NCI-H2107 treated with DMSO at 0.1 percent for 48 hours (cell line): ENCODE measurements around the gene TCF7L2.

Experiments
- DNase-seq: peaks from one replicate; lab custom pipeline; 2025; ENCODE audit not compliant: unreplicated experiment; lab: John Stamatoyannopoulos, UW

The TCF7L2 gene

GRCh38 chr10:112991888-112992491 lies 41.9 kb downstream of the TCF7L2 start:
- no peak for DNase-seq

DNA sequence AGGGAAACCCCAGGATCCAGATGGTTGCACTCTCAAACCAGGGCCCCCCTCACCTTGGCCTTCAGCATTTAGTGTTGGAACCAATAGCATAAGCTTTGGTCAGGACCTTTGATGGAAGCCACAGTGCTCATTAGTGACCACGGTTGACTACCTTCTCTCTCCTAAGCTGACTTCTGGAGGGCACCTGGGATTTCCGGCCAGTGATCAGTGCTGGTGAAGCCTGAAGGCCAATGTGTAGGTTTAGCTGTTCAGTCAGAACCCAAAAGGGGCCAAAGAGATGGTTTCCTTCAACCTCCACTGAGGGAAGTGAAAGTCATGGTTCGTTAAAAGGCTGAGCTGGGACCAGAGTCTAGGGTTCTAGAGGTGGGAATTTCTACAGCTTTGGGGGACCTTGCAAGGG lies 46.4 kb downstream of the TCF7L2 start:
- DNase-seq: no peak

DNA sequence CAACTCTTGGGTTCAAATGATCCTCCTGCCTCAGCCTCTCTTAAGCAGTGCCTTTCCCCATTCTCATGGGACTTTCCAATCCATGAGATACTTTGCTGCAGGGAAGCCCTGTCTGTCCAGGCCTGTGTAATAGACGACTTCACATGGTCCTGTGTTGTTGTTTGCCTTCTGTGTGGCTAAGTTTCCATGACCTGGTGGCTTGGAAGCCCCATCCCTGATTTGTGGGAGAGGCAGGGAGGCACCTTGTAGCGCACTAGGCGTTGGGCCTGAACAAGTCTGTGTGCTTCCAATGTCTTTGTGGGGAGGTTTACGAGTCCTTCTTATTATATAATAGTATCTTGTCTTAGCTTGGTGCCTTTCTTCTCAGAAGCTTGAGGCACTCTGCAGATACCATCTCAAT lies 49.1 kb downstream of the TCF7L2 start:
- DNase-seq: no peak

- DNase-seq: no peak
Observed at GRCh38 chr10:113000442-113000841, 50.4 kb downstream of the TCF7L2 start.

DNA sequence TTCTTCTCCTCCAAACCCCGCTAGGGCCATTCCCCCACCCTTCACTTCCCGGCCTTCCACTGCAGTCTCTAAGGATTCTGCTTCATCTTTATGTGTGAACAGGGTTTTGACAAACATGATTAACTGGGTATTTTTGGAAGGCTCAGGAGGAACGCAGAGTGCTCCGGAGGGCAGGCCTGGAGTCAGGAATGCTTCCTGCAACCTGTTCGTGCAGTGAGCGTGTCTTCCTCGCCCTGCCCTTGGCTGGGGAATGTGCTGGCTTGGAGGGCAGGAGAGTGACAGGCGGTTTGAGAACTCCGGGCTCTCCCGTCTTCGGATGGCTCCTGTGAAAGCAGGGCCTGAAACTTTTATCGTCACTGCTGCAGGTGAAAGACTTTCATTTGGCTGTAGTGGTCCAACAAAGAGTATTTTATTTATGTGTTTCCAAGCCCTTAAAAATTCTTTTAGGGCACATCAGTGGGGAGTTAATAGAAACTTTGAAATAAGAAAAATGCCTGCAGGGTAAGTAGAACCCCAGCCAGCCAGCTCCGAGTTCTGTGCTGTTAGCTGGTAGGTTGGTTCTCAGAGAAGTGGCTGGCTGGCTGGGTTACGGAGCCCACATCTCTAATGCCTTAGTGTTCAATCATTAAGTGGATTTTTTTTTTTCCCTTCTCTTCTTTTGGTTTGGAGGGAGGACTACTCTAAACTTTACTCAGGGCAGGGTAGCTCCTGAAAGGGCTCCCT lies 51.0 kb downstream of the TCF7L2 start:
- no peak for DNase-seq

DNA sequence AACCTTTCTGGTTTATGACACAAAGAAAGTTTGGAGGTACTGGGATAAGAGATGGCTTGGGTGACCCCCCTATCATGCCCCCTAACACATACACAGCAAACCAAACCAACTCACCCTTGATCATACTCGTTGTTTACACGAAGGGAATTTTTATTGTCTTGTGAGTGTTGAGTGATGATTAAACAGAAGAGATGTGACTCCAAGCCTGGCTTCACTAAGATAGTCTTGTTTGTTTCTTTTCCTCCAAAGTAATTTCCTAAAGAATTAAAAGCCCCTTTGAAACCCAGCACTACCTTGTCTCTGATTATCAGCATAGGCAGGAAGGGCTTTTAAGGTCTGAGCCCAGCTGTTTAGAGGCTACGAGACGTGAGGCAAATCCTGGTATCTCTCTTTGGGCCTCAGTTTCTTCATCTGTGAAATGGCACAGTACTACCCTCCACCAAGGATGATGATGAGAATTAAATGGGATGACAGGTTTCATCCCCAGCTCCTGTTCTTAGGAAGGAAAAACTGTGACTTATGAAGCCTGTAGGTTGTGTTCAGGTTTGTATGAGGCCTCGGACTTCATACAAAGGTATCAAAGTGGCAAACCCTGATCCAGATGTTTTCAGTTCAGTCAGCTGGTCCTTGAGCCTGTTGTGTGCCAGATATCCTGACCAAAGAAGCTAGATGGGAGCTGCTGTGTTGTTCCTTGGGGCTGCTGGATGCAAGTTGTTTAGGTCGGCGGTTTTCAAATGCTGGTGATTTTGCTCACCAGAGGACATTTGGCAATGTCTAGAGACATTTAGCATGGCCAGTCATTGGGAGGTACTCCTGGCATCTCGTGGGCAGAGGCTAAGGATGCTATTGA lies 51.8 kb downstream of the TCF7L2 start:
- no peak for DNase-seq

GRCh38 chr10:113002449-113002777 lies 52.4 kb downstream of the TCF7L2 start:
- no peak for DNase-seq

GRCh38 chr10:113003052-113003451 lies 53.0 kb downstream of the TCF7L2 start:
- DNase-seq: no peak

DNA sequence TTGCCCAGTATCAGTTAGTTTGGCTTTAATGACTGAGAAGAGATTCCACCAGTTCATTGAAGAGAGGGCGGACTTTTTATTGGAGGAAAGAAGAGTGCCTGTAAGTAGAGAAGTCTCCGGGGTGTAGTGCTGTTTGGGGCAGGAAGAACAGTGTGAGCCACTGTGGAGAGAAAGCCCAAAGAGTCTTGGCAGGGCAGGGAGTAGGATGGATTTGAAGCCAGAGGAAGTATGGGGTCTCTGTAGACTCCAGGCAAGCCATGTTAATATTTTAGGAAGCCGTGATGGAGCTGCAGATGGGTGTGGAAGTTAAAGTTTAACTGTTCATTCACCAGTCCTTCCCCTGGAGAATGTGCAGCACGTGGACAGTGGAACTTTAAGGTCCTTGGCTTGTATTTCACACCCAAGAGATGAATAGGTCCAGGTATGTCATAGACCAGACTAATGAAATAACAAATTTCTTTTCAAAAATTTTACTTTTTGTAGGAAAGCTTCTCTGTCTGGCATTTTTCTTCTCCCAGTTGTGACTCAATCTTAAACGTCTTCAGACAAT lies 54.1 kb downstream of the TCF7L2 start:
- no peak for DNase-seq

- DNase-seq: no peak
Observed at GRCh38 chr10:113005380-113005779, 55.3 kb downstream of the TCF7L2 start.

- no peak for DNase-seq
Observed at GRCh38 chr10:113006656-113007342, 56.8 kb downstream of the TCF7L2 start.

DNA sequence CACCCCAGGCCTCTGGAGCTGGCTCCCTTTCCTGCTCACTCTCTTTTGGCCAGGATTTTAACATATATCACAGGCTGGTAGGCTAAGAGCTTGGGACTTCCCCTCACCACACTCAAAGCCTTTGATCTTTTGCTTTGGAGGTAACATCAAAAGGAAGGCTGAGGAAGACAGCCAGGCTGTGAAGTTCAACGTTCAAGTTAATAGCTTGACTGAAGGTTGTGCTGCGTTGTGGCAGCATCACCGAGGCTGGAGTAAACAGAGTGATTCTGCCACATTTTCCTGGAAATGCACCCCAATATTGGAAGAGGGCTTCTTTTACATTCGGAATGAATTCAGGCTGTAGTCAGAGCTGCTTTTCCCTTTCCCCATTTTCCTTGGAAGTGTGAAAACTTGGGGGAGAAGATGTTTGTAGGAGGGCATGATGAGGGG lies 57.3 kb downstream of the TCF7L2 start:
- no peak for DNase-seq

GRCh38 chr10:113007821-113008220 lies 57.8 kb downstream of the TCF7L2 start:
- DNase-seq: no peak

DNA sequence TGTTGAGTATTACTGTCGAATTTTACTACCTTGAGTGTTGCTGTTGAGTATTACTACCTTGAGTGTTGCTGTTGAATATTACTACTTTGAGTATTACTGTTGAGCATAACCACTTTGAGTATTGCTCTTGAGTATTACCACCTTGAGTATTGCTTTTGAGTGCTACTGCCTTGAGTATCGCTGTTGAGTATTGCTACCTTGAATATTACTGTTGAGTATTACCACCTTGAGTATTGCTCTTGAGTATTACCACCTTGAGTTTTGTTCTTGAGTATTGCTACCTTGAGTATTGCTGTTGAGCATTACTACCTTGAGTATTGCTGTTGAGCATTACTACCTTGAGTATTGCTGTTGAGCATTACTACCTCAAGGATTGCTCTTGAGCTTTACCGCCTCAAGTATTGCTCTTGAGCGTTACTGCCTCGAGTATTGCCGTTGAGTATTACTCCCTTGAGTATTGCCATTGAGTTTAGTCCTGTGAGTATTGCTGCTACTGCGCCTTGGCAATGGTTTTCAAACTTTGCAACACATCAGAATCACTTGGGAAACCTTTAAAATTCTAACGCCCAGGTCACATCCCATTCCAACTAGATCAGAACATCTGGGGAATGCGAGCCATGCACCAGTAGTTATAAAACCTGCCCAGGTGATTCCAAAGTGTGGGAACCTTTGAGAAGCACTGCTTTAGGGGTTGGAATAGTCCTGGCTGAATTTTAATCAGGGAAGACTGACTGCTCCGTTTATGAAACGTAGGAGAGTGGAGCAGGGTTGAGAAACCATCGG lies 61.7 kb downstream of the TCF7L2 start:
- DNase-seq: no peak

- DNase-seq: no peak
Observed at GRCh38 chr10:113015201-113015600, 65.2 kb downstream of the TCF7L2 start.

DNA sequence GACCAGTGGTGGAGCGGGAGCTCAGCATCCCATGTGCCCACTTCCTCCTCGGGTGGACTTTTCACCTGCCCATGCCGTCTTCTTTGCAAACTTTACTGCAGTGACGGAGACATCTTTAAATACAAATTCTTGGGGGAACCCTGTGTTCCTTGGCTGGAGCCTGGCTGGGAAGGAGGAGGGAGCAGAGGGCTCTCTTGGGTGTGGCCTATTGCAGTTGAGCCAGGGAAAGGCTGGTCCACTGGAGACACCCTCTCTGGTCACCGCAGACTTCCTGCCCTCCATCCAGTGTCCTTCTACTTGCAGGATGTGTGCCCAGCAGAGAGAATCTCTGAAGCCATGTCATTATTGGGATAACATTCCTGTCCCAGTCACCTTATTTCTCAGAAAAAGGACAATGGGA lies 67.3 kb downstream of the TCF7L2 start:
- DNase-seq: no peak

DNA sequence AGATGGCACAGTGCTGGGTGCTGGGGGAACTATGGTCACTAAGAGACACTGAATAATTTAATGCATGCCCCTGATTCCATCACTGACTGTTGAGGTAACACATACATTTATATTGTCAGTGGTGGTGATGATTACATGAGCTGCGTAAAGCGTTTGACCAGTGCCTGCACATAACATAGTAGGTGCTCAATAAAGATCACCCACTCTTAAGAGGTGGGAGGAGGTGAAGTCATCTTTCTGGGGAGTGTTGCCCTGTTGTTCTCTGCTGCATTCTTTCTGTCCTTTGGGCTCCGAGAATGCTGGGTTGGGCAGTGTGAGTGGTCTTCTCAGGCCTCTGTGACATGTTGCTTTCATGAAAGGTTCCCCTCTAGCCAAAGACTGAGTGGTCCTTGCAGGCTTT lies 68.0 kb downstream of the TCF7L2 start:
- no peak for DNase-seq

GRCh38 chr10:113019096-113019495 lies 69.0 kb downstream of the TCF7L2 start:
- DNase-seq: no peak

DNA sequence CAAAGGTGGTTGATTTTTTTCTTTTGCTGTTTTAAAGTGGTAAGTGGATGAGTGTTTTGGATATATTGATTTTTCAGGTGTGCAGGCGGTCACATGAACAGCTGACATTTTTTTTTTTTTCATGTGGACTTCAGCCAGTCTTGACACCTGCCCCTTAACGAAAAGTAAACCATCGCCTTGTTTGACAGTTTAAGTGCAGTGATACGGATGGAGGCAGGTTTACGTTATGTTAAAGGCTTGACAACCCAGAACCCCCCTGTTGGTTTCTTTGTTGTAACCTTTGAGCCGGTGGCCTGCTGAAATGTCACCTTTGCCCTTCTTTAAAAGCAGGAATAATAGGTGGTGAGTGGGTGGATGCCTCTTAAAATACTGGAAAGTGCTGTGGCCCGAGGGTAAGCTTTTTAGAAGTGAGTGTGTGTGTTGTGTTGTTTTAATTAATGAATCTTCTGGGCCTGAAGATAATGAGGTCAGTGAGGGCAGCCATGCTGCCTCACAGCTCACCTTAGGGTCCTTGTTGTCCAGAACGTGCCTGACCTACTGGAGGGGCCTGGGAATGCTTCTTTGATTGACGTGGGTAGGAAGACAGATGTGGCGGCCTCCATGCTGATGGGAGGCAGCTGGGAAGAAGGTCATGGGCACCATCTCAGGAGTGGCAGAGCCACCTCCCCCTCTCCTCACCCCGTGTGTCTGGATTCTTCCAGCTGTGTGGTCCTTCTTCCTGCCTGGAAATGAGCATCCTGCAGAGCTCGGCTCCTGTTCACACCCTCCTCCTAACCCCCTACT lies 69.8 kb downstream of the TCF7L2 start:
- peak; percentile 61 for DNase-seq

DNA sequence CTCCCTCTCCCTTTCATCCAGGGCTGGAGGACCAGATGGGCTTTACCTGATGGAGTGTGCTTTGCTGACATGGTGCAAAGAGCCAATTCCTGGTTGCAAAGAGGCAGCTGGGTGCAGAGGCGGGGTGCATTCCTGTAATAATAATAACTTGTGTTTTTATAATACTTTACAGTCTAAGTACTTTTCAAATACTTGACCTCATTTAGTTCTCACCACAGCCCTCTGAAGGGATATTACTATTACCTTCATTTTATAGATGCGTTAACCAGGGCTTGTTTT lies 70.4 kb downstream of the TCF7L2 start:
- peak; percentile 41 for DNase-seq
